Measurements from ENCODE around the gene ZNF212.
"Not testable (repeated sequence)": the region's sequence is repeated elsewhere in the genome, so short reads cannot be mapped to it uniquely, and the experiment has no call there.

The ZNF212 gene

DNA sequence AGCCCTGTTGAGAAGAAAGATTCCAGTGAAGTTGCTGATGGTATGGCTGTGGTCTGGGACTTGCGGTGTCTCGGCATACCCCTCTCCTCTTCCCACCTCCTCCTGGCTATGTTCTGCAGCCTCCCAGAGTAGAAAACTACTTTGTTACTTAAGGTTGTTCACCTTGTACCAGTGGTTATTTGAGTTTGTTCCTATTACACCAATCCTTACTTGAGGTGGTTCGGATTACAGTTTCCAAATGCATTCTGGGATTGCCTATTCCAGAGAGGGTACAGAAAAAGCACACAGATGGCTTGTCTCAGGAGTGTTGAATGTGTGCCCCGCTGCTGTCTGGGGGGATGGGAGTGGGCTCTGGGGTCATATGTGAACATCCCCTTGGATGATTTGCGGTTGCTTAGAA is 15.7 kb downstream of the ZNF212 start:
- DNase-seq: no peak

DNA sequence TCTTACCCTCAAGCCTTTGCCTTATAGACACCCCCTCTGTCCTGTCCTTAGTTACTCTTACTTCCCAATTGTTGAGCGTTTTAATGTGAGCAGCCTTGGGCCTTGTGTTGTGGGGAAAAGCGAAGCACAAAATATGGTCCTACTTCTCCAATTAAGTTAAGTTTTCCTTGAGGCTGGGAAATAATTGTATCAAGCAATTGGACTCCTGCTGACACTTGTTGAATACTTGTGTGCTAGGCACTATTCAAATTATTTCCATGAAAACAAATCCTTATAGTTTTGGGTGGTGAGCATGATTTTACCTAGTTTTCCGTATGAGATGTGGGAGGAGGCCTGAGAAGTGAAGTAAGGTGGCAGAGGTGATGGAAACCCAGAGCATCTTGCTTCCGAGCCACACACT is 17.1 kb downstream of the ZNF212 start:
- no peak for DNase-seq

DNA sequence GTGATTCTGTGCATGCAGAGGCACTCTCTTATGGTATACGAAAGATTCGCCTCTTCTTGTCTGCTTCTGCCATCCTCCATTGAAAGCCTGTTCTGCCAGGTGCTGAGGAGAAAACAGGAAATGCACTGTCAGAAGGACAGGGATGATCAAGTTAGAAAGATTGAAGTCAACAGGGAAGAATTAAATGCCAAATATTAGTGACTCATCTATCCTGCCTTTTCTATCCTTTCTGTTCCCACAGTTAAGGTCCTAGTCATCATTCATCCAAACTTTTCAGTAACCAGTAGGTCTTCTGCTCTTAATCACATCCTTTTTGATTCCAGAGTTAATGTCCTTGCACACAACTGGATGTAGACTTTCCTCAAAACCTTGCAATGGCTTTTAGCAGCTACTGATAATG is 17.7 kb downstream of the ZNF212 start:
- no peak for DNase-seq

DNA sequence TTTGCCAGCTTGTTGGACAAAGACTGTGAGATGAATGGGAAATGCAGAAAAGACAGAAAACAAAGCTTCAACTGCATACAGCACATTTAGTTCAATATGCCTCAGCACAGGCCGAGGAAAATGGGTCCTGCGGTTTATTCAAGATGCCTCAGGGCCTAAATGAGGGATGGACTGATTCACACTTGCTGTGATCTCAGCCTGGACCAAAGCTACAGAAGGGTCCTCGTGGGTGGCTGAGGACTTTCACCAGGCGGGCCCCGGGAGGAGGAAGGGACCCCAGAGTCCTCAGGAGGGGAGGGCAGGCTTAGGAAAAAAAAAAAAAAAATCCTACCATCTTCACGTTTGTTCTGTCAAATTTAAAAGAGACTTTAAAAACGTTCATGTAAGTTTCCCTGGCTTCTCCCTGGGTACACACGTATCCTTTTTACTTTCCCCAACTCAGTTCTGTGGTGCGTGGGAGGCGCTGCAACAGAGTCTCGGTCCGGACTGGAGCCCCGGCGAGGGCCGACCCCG is 21.9 kb downstream of the ZNF212 start:
- DNase-seq: no peak

DNA sequence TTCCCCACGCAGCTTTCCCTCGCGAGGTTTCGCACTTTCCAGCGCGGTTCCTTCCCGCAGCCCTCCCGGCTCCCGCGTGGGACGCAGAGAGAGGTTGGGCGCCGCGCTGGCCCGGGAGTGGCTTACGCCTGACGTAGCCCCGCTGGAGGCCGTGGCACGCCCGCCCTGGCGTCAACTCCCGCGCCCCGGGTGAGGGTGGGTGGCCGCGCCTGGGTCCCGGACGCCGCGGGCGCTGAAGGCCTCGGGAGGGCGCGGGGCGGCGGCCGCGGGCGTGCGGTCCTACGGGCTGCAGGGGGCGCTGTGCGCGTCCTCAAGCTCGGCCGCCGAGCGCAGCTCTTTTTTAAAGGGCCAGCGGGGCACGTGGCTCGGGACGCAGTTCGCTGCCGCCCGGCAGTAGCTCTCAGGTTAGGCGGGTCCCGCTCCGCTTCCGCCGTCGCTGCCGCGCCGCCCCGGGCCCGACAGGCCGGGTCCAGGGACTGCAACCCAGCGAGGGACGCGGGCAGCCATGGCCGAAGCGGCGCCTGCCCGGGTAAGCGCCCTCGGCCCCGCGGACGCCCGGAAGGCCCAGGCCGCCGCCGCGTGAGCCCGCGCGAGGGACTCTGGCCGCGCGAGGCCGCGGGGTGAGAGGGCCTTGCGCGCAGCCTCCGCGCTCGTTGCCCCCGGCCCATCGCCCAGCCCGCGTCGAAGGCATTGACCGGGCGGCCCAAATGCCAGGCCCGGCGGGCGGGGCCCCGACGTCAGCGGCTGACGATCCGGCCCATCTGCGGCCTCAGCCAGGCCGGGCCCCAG is 22.6 kb downstream of the ZNF212 start, which contains the start of gene ZNF783:
Gene ZNF783 (plus strand): TSS at position 368 of the 789 bp plus-strand sequence. CDS start 138 bp downstream, at position 506.
- DNase-seq: peak; percentile 67 to 76

DNA sequence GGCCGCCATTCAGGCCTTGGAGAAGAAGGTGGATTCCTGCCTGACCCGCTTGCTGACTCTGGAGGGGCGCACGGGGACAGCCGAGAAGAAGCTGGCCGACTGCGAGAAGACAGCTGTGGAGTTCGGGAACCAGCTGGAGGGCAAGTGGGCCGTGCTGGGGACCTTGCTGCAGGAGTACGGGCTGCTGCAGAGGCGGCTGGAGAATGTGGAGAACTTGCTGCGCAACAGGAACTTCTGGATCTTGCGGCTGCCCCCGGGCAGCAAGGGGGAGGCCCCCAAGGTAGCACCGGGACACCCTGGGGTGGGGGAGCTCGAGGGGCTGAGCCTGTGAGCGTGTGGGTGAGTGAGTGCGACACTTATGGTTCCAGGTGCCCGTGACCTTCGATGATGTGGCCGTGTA is 27.0 kb downstream of the ZNF212 start:
- no peak for DNase-seq

DNA sequence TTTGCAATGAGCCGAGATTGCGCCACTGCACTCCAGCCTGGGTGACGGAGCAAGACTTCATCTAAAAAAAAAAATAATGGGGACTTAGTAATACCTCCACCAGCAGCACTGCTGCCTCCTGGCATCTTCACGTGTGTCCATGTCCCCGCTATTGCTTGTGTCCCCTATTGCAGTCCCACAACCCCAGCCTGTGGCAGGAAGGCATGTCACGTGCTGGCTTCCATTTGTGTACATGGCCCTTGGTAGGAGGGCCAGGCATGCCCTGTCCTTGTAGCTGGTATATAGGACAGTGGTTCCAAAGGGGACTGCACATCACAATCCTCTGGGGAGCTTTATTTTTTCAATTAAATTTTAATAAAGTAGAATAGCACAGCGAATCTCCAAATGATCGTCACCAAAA is 28.3 kb downstream of the ZNF212 start:
- no peak for DNase-seq

DNA sequence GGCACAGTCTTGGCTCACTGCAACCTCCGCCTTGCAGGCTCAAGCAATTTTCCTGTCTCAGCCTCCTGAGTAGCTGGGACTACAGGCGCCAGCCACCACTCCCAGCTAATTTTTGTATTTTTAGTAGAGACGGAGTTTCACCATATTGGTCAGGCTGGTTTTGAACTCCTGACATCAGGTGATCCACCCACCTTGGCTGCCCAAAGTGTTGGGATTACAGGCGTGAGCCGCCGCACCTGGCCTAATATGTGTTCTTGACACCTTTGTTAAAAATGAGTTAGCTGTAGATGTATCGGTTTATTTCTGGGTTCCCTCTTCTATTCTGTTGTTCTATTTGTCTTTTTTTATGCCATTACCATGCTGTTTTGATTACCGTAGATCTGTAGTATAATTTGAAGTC is 35.0 kb downstream of the ZNF212 start:
- DNase-seq: not testable (repeated sequence)

DNA sequence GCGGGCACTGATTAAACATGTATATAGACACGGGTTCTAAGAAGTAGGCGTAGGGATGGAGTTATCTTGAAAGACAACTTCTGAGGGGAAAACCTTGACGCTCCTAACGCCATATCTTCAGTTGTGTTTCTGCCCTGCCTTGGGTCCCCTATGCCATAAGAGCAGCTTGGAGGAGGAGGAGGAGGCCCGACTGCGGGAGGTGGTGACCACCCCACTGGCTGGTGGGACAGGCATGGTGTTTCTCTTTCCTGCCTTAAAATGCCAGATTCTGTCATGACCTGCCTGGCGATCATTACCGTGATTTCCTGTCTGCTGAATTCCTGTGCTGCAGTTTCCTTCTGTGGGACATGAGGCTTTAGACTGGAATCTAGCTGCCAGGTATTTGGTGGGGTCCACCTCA is 38.4 kb downstream of the ZNF212 start:
- no peak for DNase-seq

DNA sequence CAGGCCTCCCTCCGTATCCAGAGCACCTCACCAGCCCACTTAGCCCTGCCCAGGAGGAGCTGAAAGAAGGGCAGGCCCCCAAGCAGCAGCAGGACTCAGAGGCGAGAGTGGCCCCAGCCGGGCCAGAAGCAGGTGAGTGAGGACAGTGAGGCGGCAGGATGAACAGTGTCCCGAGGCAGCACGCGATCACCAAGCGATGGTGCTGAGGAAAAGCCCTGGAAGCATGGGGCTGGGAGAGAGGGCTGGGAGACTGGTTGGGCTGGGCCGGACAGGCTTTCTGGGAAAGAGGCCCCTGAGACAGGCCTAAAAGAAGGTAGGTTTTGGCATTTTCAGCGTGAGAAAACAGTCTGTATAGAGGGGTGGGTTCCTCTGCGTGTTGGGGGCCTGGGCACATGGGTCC is 38.9 kb downstream of the ZNF212 start:
- no peak for DNase-seq

DNA sequence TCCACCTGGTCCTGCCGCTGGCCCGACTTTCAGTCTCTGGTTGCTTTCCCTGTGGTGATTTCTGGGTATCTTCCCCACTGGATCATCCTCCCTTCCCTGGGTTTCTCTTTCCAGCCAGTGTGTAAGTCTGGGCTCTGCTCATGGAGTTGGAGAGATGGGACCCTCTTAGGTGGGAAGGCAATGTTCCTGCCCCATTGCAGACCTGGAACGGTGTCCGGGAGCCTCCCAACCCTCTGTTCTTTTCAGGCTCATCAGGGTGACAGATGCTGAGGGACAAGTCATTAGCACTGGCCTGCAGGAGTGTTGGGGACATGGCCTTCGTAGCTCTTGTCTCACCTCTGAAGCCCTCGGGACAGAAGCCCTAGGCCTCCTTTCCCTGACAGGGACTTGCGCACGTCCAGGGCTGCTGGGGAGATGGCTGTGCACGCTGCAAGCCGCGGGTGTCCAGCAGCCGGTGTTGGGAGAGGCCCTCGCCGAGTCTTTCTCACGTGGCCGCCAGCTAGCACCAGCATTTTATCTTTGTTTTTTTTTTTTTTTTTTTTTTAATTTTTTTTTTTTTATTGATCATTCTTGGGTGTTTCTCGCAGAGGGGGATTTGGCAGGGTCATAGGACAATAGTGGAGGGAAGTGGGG is 39.8 kb downstream of the ZNF212 start:
- no peak for DNase-seq

DNA sequence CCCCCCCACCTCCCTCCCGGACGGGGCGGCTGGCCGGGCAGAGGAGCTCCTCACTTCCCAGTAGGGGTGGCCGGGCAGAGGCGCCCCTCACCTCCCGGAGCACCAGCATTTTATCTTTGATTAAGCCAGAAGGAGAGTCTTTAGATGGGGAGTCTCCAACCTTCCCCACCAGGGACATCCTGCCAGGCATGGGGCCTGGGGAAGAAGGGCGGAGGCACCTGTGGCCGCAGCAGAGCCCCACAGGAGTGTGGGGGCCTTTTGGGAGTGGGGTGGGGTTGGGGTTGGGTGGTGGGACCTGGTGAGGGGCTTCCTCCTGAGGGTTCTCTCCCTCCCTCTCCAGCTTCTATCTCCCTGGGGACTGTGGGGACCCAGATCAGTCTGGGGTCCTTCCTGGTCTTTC is 40.7 kb downstream of the ZNF212 start:
- no peak for DNase-seq

DNA sequence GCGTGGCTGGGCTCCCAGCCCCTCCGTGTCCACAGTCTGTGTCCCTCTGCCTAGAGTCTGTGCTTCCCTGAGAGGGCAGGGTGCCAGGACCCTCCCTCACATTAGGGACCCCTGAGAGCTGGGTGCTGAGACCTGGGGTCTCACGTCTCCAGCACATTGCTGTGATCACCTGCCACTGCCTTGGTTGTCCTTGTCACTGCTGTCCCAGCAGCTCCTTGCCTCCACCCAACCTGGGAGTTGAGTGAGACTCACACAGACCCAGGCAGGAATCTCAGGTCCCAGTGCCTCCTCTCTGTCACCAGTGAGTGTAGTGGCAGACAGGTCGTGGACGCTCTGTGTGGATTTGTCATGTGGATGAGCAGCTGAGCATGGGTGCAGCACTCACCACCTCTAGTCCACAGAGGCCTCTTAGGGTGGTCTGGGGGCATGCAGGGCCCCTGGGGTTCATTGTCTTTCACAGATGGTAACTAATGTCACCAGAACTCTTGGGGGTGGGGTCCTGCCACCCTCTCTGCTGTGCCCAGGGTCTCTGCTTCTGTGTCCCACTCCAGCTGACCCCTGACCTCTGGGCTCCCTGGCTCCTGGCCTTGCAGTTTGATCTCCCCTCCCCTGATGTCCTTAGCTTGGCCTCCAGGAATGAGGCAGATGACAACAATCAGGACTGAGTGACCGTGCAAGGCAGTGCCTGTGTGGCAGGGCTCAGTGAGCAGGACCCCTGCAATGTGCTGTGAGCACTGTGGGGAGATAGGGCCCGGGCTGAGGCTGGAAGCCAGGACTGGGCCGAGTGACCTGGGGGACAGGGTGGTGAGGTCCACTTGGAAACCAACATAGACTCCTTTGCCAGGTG is 41.4 kb downstream of the ZNF212 start:
- no peak for DNase-seq

DNA sequence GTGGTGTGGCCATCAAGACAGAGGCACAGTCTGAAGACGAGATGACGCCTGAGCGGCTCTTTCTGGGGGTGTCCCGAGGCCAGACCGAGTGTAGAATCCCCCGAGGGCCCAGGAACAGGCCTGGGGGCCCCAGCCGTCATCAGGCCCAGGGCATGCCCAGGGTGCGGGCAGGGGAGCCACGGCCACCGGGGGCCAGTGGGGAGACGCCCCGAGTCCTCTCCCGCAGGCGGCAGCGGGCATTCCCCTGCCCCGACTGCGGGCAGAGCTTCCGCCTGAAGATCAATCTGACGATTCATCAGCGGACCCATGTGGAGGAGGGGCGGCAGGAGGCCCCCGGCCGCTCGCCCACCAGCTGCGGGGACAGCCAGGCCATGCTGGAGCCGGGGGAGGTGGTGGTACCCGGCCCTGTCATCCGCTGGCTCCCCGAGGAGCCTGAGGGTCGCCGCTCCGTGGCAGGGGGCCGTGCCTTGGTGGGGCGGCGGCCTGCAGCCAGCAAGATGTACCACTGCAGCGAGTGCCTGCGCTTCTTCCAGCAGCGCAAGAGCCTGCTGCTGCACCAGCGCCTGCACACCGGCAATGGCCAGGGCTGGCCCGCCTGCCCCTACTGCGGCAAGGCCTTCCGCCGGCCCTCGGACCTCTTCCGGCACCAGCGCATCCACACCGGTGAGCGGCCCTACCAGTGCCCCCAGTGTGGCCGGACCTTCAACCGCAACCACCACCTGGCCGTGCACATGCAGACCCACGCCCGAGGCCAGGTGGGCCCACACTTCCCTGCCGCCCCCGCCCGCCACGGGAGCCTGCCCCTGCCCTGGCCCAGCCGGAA is 42.3 kb downstream of the ZNF212 start:
- DNase-seq: no peak

DNA sequence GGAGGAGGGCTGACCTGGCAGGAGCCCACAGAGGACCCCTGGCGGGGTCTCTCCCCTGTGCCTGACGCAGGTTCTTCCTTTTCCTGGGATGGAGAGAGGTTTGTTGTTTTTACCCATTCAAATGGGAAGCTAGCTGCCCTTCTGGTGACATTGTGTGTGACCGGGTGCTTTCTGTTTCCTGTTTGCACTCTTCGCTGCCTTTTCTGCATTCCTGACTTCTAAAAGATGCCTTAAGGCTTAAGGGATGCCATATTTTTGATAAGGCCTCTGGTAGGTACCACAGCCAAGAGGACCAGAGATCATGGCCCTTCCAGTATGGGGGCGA is 42.8 kb downstream of the ZNF212 start:
- no peak for DNase-seq

DNA sequence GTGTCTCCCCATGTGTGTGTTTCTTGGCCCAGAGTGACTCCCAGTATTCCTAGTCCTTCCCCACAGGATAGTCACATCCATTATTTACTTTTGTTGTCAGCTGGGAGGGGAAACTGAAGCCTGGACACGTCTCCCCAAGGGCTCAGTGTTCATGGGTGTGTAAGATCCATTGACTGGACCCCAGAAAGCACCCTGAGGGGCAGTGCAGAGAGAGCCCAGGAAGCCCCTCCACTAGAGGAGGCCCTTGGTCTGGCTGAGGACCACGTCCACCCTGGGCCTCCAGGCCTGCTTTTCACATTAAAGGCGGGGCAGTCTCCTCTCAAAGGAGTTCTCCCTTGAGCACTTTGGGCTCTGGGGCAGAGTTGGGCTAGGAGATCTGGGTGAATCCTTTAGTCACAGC is 43.9 kb downstream of the ZNF212 start:
- DNase-seq: no peak

DNA sequence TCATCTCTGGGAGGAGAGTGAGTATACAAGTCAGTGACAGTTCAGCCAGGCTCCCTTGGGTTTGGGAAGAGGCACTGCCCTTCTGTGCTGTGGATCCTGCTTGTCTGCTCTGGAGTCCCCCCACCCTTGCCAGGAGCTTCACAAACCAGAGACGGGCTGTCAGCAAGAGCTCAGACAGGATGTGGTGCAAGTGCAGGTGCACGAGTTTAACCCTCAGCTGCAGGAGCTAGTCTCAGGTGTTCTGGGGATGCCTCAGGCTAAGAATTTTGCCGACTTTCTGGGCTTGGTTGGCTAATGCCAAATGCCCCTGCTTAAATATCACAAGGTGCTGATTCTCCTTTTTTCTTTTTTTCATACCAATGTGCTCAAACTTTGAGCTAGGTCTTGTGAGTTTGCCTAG is 44.9 kb downstream of the ZNF212 start:
- no peak for DNase-seq

DNA sequence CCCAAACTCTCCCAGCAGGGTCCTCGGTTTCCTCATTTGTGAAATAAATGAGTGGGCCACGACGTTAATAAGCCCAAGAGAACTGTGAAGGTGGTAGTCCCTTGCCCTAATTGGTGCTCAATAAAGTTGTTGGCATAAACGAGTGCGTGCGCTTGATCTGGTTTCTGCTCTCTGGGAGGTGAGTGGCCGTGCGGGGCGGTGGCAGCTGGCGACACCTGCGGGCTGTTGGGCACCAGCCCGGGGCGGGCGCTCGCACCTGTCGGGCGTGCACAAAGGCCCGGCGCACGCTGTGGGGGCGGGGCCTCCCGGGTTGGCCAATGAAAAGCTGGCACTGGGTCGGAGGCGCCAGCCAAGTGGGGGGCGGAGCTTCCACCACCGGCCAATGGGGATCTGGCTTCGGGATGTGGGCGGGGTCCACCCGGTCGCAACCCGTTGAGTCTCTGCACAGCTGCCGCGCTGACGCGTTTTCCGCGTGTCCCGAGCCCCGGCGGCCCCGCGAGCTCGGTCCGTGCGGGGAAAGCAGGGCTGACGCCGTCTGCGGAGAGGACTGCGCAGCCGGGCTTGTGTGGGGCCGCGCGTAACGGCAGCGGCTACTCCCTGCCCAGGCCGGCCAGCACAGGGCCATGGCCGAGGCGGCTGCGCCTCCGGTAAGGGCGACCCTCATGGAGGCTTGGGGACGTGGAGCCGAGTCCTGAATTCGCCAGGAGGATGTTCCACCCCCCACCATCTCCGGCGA is 45.6 kb downstream of the ZNF212 start:
- peak; percentile 85 for DNase-seq

DNA sequence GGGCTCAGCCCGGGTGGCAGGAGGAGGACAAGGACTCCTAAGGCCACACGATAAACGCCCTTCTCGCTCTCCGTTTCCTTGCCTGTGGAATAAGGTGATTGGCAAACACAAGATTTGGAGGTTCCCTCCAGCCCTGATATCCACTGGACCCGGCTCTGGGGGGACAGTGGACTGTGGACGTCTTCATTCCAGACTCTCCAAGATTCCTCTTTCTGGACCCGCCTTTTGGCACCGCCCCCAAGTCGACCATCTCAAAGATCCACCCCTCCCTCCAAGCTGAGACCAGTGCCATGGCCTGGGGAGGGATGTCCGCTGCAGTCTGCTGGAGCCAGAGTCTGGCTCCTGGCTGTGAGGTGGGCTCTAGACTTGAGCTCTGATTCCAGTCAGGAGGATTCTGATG is 46.2 kb downstream of the ZNF212 start:
- DNase-seq: peak in 1 of 2 experiments; percentile 38

DNA sequence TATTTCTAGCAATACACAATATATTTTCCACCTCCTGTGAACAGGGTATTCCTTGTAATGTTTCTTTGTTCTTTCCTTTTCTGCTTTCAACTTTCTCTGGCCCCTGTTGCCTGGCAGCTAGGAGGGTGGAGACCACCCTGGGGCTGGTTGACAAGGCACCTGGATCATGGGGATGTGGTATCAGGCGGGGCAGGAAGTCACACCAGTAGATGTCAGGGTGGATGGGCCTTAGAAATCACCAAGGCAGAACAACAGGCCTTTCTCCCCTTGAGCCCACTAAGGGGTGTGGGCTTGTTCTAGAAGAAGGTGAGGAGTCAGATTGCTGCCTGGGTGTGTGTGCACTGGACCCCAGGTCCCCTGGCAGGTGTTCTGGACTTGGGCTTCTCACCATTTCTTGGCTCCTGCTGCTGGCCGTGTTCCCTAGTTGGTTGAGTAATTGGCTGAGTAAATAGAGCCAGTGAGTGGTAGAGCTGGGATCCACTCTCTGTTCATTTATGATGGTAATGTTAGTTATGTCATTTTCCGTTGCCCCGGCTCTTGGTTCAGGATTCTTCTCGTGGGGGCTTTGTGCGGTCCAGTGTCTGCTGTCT is 47.5 kb downstream of the ZNF212 start:
- no peak for DNase-seq

DNA sequence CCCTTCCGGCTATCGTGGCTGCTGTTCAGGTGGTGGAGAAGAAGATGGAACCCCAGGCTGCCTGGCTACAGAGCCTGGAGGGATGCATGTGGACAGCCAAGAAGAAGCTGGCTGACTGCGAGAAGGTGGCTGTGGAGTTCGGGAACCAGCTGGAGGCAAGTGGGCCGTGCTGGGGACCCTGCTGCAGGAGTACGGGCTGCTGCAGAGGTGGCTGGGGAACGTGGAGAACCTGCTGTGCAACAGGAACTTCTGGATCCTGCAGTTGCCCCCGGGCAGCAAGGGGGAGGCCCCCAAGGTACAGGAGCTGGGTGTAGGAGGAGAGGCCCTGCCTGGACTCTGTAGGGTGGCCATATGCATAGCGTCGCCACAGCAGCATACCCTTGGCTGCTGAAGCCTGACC is 48.2 kb downstream of the ZNF212 start:
- no peak for DNase-seq

DNA sequence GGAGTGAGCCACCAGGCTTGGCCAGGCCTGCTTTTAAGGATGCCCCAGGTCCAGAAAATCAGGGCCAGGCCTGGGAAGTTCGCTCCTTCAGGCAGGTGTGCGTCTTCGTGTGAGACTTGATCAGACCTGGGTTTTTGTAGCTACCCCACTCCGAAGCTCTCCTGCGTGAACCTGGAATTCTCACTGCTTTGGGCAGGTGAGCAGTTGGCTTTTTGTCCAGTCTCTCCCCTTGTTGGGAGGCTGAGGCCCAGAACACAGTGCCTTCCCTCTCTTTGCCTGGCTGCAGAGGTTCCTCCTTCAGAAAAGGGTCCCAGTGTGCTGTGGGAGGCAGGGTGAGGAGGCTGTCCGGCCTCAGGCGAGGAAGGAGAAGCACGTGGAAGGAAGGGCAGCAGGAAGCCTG is 49.8 kb downstream of the ZNF212 start:
- DNase-seq: no peak
